Mesendoderm (in vitro differentiated cells): ENCODE results near the gene ELOVL5.

ENCODE experiments used
- DNase-seq: peaks from one replicate; pipeline ENCODE4 v3.0.0; 2013
- H2AK5ac ChIP-seq: 2 replicates; pipeline ENCODE4 v1.6.1; 2013; ENCODE audit warnings: low read length, inconsistent platforms
- H2BK120ac ChIP-seq: 2 replicates; pipeline ENCODE4 v1.6.1; 2013; ENCODE audit warnings: low read depth, mild to moderate bottlenecking, low read length, moderate library complexity, mixed read lengths
- H2BK15ac ChIP-seq: replicated peaks from 2 replicates; pipeline ENCODE4 v1.6.1; 2013; ENCODE audit warnings: low read depth, mild to moderate bottlenecking, moderate library complexity
- H2BK5ac ChIP-seq: 2 replicates; pipeline ENCODE4 v1.6.1; 2013; ENCODE audit warnings: low read length, inconsistent platforms
- H3K18ac ChIP-seq: 2 replicates; pipeline ENCODE4 v1.6.1; 2013; ENCODE audit warnings: mild to moderate bottlenecking, low read length, mixed read lengths
- H3K23ac ChIP-seq: one replicate; pipeline ENCODE4 v1.6.1; 2013; ENCODE audit warnings: low read length
- H3K27ac ChIP-seq: 2 replicates; pipeline ENCODE4 v1.5.1; 2013; ENCODE audit warnings: low read depth, mild to moderate bottlenecking, inconsistent platforms, low read length, moderate library complexity
- H3K27me3 ChIP-seq: 2 replicates; pipeline ENCODE4 v1.6.1; 2013; ENCODE audit warnings: low read length, control low read depth, mild to moderate bottlenecking, inconsistent platforms; ENCODE audit not compliant: insufficient read depth, poor library complexity
- H3K36me3 ChIP-seq: 2 replicates; pipeline ENCODE4 v1.6.1; 2013; ENCODE audit warnings: low read length, inconsistent platforms; ENCODE audit not compliant: control insufficient read depth, insufficient read depth
- H3K4ac ChIP-seq: one replicate; pipeline ENCODE4 v1.6.1; 2013; ENCODE audit warnings: low read depth, mild to moderate bottlenecking, low read length, moderate library complexity
- H3K4me1 ChIP-seq: 2 replicates; pipeline ENCODE4 v1.6.1; 2013; ENCODE audit warnings: low read depth, low read length, inconsistent platforms; ENCODE audit not compliant: control insufficient read depth
- H3K4me2 ChIP-seq: 2 replicates; pipeline ENCODE4 v1.6.1; 2013; ENCODE audit warnings: low read length
- H3K4me3 ChIP-seq: 2 replicates; pipeline ENCODE4 v1.5.1; 2013; ENCODE audit warnings: mild to moderate bottlenecking, low read length
- H3K56ac ChIP-seq: one replicate; pipeline ENCODE4 v1.6.1; 2013; ENCODE audit warnings: low read length
- H3K79me1 ChIP-seq: 2 replicates; pipeline ENCODE4 v1.6.1; 2013; ENCODE audit warnings: low read length, inconsistent platforms
- H3K79me2 ChIP-seq: 2 replicates; pipeline ENCODE4 v1.6.1; 2013; ENCODE audit warnings: mild to moderate bottlenecking, low read length; ENCODE audit not compliant: control insufficient read depth, insufficient read depth
- H3K9ac ChIP-seq: 2 replicates; pipeline ENCODE4 v1.6.1; 2013; ENCODE audit warnings: low read length, inconsistent platforms
- H4K5ac ChIP-seq: one replicate; pipeline ENCODE4 v1.6.1; 2013; ENCODE audit warnings: low read length
- H4K8ac ChIP-seq: one replicate; pipeline ENCODE4 v1.6.1; 2013; ENCODE audit warnings: low read depth, mild to moderate bottlenecking, control low read depth, low read length, moderate library complexity
- WGBS: extraction: QIAGEN DNeasy Blood & Tissue Kit; methylation state at CpG from one replicate; pipeline ENCODE4 v1.1.7; 2013; ENCODE audit warnings: low lambda C conversion rate, missing lambda C conversion rate; ENCODE audit not compliant: insufficient coverage; ENCODE audit errors: extremely low coverage; 5-methylcytosine and 5-hydroxymethylcytosine counted together

ELOVL5 gene

GRCh38 chr6:53312355-53312754, 36.4 kb downstream of the ELOVL5 start:
- no peaks in the 10 kb centered on the region for H3K36me3 ChIP-seq
- H2BK15ac ChIP-seq: no peak overlapping the region
- H3K79me2 ChIP-seq: peaks cover 64% of the 10 kb centered on the region
- H2AK5ac ChIP-seq: no peak overlapping the region
- H4K8ac ChIP-seq: no peak overlapping the region
- H2BK5ac ChIP-seq: no peak overlapping the region
- H3K18ac ChIP-seq: no peak overlapping the region
- H4K5ac ChIP-seq: no peak overlapping the region
- no peak overlapping the region for H3K9ac ChIP-seq
- H3K4me2 ChIP-seq: no peak overlapping the region
- no peaks in the 10 kb centered on the region for H3K27me3 ChIP-seq
- H3K4me1 ChIP-seq: no peaks in the 10 kb centered on the region
- H3K79me1 ChIP-seq: peaks cover 28% of the 10 kb centered on the region
- no peak overlapping the region for H3K27ac ChIP-seq
- no peak overlapping the region for H2BK120ac ChIP-seq
- no peak for DNase-seq
- H3K4ac ChIP-seq: no peak overlapping the region
- no peak overlapping the region for H3K4me3 ChIP-seq
- whole genome bisulfite sequencing: no CpG with 5 or more reads among the region's 2 CpGs
- H3K56ac ChIP-seq: no peak overlapping the region
- no peak overlapping the region for H3K23ac ChIP-seq

- DNase-seq: no peak
- Histone ChIP-seq H3K9ac (no peak overlapping the region), H3K27ac (no peak overlapping the region), H3K79me2 (peaks cover 65% of the 10 kb centered on the region), H2BK120ac (no peak overlapping the region), H3K23ac (no peak overlapping the region), H3K4me1 (no peaks in the 10 kb centered on the region), H2BK5ac (no peak overlapping the region), H4K5ac (no peak overlapping the region), H4K8ac (peak overlapping the region; percentile 13), H3K4me2 (no peak overlapping the region), H3K18ac (no peak overlapping the region), H3K4ac (no peak overlapping the region), H3K56ac (no peak overlapping the region), H2BK15ac (no peak overlapping the region), H3K4me3 (no peak overlapping the region), H2AK5ac (no peak overlapping the region), H3K79me1 (peaks cover 33% of the 10 kb centered on the region), H3K27me3 (no peaks in the 10 kb centered on the region), H3K36me3 (no peaks in the 10 kb centered on the region)
- WGBS: no CpG with 5 or more reads among the region's 3 CpGs
These were observed 37.2 kb downstream of the ELOVL5 start for GRCh38 chr6:53311586-53311935.

- Histone ChIP-seq H3K27me3 (no peaks in the 10 kb centered on the region), H3K4me1 (no peaks in the 10 kb centered on the region), H3K18ac (no peak overlapping the region), H3K56ac (no peak overlapping the region), H3K27ac (no peak overlapping the region), H3K23ac (no peak overlapping the region), H4K8ac (peak overlapping the region; percentile 93), H3K4ac (no peak overlapping the region), H2BK5ac (no peak overlapping the region), H3K4me2 (no peak overlapping the region), H3K9ac (no peak overlapping the region), H2BK15ac (no peak overlapping the region), H3K36me3 (no peaks in the 10 kb centered on the region), H3K79me1 (peaks cover 29% of the 10 kb centered on the region), H2BK120ac (no peak overlapping the region), H4K5ac (no peak overlapping the region), H2AK5ac (no peak overlapping the region), H3K79me2 (peaks cover 61% of the 10 kb centered on the region), H3K4me3 (no peak overlapping the region)
- DNase-seq: no peak
- no CpG with 5 or more reads among the region's 6 CpGs for WGBS
These were observed 37.8 kb downstream of the ELOVL5 start for GRCh38 chr6:53310771-53311585.

GRCh38 chr6:53309901-53310300, 38.8 kb downstream of the ELOVL5 start:
- no peak overlapping the region for H3K4me2 ChIP-seq
- H3K9ac ChIP-seq: no peak overlapping the region
- H3K4me1 ChIP-seq: no peaks in the 10 kb centered on the region
- no peak overlapping the region for H3K27ac ChIP-seq
- no peak overlapping the region for H4K5ac ChIP-seq
- no peak overlapping the region for H2BK15ac ChIP-seq
- no peak overlapping the region for H3K18ac ChIP-seq
- no peaks in the 10 kb centered on the region for H3K36me3 ChIP-seq
- H3K4me3 ChIP-seq: no peak overlapping the region
- WGBS: no CpG with 5 or more reads among the region's 4 CpGs
- no peak overlapping the region for H4K8ac ChIP-seq
- no peak overlapping the region for H3K4ac ChIP-seq
- no peak overlapping the region for H2AK5ac ChIP-seq
- no peak overlapping the region for H3K23ac ChIP-seq
- H3K27me3 ChIP-seq: no peaks in the 10 kb centered on the region
- H3K79me2 ChIP-seq: peaks cover 56% of the 10 kb centered on the region
- H2BK120ac ChIP-seq: no peak overlapping the region
- H3K56ac ChIP-seq: no peak overlapping the region
- H2BK5ac ChIP-seq: no peak overlapping the region
- H3K79me1 ChIP-seq: peaks cover 25% of the 10 kb centered on the region
- no peak for DNase-seq

- Histone ChIP-seq H2AK5ac (no peak overlapping the region), H3K9ac (no peak overlapping the region), H3K79me1 (peaks cover 25% of the 10 kb centered on the region), H3K79me2 (peaks cover 55% of the 10 kb centered on the region), H3K27me3 (no peaks in the 10 kb centered on the region), H3K4me1 (no peaks in the 10 kb centered on the region), H4K5ac (no peak overlapping the region), H3K4me3 (no peak overlapping the region), H3K27ac (no peak overlapping the region), H2BK120ac (no peak overlapping the region), H3K4me2 (no peak overlapping the region), H2BK5ac (no peak overlapping the region), H3K18ac (peak overlapping the region; percentile 19), H3K23ac (no peak overlapping the region), H3K4ac (no peak overlapping the region), H3K56ac (no peak overlapping the region), H3K36me3 (no peaks in the 10 kb centered on the region), H2BK15ac (no peak overlapping the region), H4K8ac (no peak overlapping the region)
- DNase-seq: no peak
- no CpG with 5 or more reads among the region's 7 CpGs for WGBS
These were observed 39.5 kb downstream of the ELOVL5 start for GRCh38 chr6:53309059-53309900.
